ENCODE results near the gene PCYT1A. TPM values are rescaled to one million over a fixed set of nuclear protein-coding genes. Genes with fewer than 3 reads are reported as not detected.

PCYT1A gene
- total and polyA plus RNA-seq, 2 of the 13 experiments (the other 11 are each of a cell fraction or from before 2014, with no cell fraction given), result 26.4 to 45.3 TPM

GRCh38 chr3:196317687-196318467 lies 30.4 kb upstream of the PCYT1A start, which contains the start of gene DYNLT2B (continued):
- 0 out of 2 replicates have a peak, but pooled peaks have one; percentile 7 for TF ChIP-seq ZNF609 (CRISPR knock-in tag; IDR thresholded peaks at IDR 0.05; ENCODE audit: borderline replicate concordance)
- no peak for TF ChIP-seq ISL2 (CRISPR knock-in tag; IDR thresholded peaks at IDR 0.05)
- no peak for TF ChIP-seq SP2 (CRISPR knock-in tag; IDR thresholded peaks at IDR 0.05)
- no peak for TF ChIP-seq SRSF9 (IDR thresholded peaks at IDR 0.05; ENCODE audit: borderline replicate concordance, insufficient read depth, low read depth, low read length, poor library complexity, severe bottlenecking)
- TF ChIP-seq HNF1A (IDR thresholded peaks at IDR 0.05; ENCODE audit: low read depth), result no peak
- no peak for TF ChIP-seq HNF1A (CRISPR knock-in tag; IDR thresholded peaks at IDR 0.05; ENCODE audit: borderline replicate concordance)
- TF ChIP-seq ARID3A (IDR thresholded peaks at IDR 0.05; ENCODE audit: low read depth, low read length), result no peak
- TF ChIP-seq GLI4 (CRISPR knock-in tag; IDR thresholded peaks at IDR 0.05; ENCODE audit: borderline replicate concordance), result no peak; the same call in 1 of the 2 replicates
- no peak for TF ChIP-seq ZNF660 (CRISPR knock-in tag; IDR thresholded peaks at IDR 0.05; ENCODE audit: borderline replicate concordance, low read depth)
- TF ChIP-seq GPN1 (CRISPR knock-in tag; IDR thresholded peaks at IDR 0.05; ENCODE audit: borderline replicate concordance), result no peak
- TF ChIP-seq YEATS4 (CRISPR knock-in tag; IDR thresholded peaks at IDR 0.05; ENCODE audit: borderline replicate concordance), result peak; percentile 46; the same call in 1 of the 2 replicates
- TF ChIP-seq JUN (CRISPR knock-in tag; IDR thresholded peaks at IDR 0.05), result no peak
- TF ChIP-seq PPARG (CRISPR knock-in tag; conservative IDR thresholded peaks at IDR 0.05), result no peak
- no peak for TF ChIP-seq FLYWCH1 (CRISPR knock-in tag; IDR thresholded peaks at IDR 0.05)
